ENCODE measurements around the gene HAUS6. TPM values are rescaled to one million over a fixed set of nuclear protein-coding genes. Genes with fewer than 3 reads are reported as not detected.

The HAUS6 gene
- polyA plus RNA-seq, 3 donors, result 17.9 to 23.0 (median 20.7) TPM

DNA sequence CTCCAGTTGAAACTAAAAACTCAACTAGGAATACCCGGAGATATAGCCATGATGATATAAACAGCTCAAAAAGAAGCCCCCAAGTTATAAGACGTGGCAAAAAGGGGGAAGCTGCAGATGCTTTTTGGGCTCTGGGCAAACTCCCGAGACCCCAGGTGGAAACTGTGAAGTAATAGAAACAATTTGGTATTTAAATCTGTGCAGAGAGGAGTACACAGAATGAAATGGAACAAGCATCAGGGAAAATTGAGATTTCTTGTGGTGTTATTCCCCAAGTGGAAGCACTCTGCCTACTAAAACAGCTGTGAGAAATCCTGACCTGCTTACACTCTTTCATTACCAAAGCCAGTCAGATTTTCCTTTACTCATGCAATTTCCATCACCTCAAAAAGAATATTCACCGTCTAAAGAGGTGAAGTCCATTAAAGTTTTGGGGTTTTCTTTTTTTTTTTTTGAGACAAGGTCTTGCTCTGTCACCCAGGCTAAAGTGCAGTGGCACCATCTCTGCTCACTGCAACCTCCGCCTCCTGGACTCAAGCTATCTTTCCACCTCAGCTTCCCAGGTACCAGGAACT is 93.2 kb downstream of the HAUS6 start:
- DNase-seq (ENCODE audit: extremely low read depth in 1 of 11, low read depth in 9 of 11, low spot score in 4 of 11), result no peak

Other genes starting within 250 kb of the HAUS6 start
- under 1 TPM; 0.09 to 0.29 (median 0.19) TPM for gene SAXO1, start 69.7 kb downstream of the HAUS6 start, polyA plus RNA-seq (ENCODE audit: insufficient read length in 3 of 3)
- 100 to 1,000 TPM in 2 of 3 donors, 10 to 100 TPM in 1; 95.1 to 111 (median 110) TPM for gene RRAGA, start 53.5 kb downstream of the HAUS6 start, polyA plus RNA-seq (ENCODE audit: insufficient read length in 3 of 3)
- 100 to 1,000 TPM; 104 to 128 (median 116) TPM for gene PLIN2, start 24.6 kb upstream of the HAUS6 start, polyA plus RNA-seq (ENCODE audit: insufficient read length in 3 of 3)
- gene DENND4C, start 127.8 kb upstream of the HAUS6 start, polyA plus RNA-seq (ENCODE audit: insufficient read length in 3 of 3), result 10 to 100 TPM; 42.3 to 52.6 (median 50.5) TPM

All from renal cortex interstitium (tissue), 11 donors.